Inferior parietal cortex (tissue), 1 donor: ENCODE measurements around the gene ZNF592.

Experiments used
- DNase-seq: peaks from one replicate; pipeline ENCODE4 v3.0.0-alpha.2; 2016; ENCODE audit errors: extremely low spot score

Gene ZNF592

GRCh38 chr15:84810073-84810840 is 61.9 kb downstream of the ZNF592 start:
- DNase-seq: no peak

DNA sequence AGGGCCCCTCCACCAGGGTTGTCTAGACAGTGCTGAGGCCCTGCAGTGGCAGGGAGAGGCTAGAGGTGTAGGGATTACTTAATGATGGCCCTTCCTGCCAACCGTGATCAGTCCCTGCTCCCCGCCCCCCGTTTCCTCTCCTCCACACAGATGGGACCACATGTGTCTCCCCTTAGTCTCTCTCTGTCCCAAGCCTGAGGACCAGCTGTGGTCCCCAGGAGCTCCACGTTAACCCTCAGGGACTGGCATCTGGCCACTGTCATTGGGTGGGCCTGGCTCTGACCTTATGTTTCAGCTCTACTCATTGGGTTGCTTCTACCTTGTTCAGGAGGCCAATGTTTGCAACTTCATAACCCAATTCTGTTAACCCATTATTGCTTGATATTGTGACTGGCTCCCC is 62.8 kb downstream of the ZNF592 start:
- no peak for DNase-seq

GRCh38 chr15:84811828-84812227 is 63.4 kb downstream of the ZNF592 start:
- no peak for DNase-seq

- DNase-seq: no peak
Measured at GRCh38 chr15:84812842-84813241, 64.5 kb downstream of the ZNF592 start.

GRCh38 chr15:84813435-84813834 is 65.0 kb downstream of the ZNF592 start:
- DNase-seq: no peak

- no peak for DNase-seq
Measured at GRCh38 chr15:84813931-84814330, 65.5 kb downstream of the ZNF592 start.

GRCh38 chr15:84814916-84815315 is 66.5 kb downstream of the ZNF592 start:
- DNase-seq: no peak

DNA sequence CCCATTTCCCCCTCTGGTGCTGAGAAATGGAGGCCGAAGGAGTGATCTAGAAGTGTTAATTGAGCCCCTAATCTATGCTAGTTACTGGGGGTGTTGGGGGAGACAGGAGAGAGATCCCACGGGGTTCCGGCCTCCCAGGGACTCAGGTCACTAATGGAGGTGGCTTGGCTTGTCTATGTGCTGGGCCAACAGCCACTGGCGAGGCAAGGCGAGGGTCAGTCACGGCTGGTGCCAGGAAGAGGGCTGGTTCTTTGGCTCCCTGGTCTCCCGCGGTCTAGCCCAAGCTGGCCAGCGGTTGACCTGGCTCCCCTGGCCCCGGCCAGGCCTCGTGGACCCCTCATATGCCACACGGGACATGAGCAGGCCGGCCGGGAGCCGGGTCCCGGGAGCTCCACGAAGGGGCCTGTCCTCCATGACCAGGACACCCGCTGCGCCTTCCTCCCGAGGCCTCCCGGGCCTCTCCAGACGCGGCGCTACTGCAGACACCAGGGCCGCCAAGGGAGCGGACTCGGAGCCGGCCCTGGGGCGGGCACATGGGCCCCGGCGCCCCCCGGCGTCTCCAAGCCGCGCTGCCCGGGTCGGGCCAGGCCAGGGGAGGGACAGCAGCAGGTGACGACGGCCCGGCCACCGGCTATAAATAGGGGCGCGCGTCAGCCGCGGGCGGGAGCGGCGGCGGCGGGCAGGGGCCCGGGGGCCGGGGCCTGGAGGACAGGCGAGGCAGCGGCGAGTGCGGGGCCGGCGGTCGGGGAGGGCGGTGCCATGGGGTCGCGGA is 68.5 kb downstream of the ZNF592 start, which contains the start of gene ALPK3:
Gene ALPK3 (plus strand): TSS at position 663 of the 772 bp plus-strand sequence. CDS start 97 bp downstream, at position 760.
- no peak for DNase-seq

GRCh38 chr15:84817466-84818081 is 69.2 kb downstream of the ZNF592 start:
- DNase-seq: no peak

DNA sequence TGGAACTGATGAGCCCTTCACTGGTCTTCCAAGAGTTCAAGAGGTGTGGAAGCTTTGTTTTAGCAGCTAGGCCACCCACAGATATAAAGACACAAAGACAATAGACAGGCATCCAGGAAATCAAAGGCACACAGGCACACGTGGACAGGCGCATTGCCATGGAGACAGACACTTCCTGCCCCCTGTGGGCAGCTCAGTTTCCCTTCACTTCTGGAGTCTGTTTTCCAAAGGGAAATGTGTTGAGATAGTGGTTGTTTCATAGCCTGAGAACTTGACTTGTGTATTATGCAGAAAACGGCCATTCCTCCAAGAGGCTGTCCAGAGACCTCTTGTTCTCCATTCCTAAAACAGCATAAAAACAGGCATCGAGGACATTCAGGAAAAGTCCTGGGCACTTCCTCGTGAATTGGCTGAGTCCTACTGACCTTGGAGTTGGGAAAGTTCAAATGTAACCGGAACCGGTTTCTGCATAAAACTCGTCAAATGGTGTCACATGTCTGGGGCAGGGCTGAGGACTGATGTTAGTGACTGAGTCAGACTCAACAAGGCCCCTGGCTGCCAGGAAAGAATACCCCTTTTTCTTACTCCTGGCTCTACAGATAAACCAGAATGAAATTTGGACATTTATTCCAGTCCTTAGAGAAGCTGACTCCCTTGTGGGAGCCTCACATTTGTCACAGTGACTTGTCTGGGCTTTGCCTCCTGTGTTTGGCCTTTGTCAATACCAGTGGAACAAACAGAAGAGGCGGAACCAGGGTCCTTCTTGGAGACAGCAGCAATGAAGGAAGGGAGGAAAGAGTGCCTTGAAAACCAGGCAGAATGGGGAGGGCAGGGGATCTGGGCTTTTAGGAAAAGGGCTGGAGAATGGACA is 70.1 kb downstream of the ZNF592 start:
- no peak for DNase-seq

- no peak for DNase-seq
Measured at GRCh38 chr15:84819291-84819768, 70.9 kb downstream of the ZNF592 start.

DNA sequence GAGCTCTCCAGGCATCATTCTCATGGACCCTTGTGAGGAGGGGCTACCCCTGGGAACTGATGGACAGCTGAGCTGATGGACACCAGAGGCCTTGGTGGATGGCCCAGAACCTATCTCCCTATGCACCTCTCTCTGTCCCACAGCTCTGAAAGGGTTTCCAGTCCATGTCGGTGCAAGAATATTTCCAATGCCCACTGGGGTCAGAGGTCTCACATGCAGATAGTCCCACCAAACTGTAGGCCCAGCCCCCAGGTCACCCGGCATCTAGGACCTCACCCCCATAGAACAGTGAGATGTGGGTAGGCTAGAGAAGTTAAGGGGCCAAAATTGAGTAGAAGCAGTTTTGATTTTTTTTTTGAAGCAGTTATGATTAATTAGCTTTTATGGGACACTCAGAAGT is 71.4 kb downstream of the ZNF592 start:
- DNase-seq: no peak

DNA sequence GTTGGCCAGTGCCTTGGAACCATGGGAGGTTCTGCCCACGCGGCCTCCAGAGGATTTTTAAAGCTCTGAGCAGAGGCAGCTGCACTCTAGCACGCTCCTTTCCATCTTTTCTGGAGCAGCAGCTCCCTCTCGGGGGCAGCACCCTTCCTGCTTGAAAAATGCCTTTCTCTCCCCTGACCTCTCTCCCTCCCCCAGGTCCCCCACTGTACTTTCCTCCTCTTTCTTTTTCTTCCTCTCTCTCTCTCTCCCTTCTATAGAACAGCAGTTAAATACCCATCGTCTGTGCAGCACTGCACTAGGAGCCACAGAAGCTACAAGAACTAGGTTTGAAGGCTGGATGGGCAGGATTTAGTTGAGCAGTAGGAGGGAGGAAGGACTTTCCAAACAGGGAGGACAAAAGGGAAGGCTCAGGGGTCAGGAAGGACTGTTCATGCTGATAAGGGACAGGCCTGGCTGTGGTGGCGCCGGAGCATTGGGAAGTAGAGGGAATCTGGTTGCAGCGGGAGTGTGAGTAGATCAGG is 73.2 kb downstream of the ZNF592 start:
- DNase-seq: no peak

DNA sequence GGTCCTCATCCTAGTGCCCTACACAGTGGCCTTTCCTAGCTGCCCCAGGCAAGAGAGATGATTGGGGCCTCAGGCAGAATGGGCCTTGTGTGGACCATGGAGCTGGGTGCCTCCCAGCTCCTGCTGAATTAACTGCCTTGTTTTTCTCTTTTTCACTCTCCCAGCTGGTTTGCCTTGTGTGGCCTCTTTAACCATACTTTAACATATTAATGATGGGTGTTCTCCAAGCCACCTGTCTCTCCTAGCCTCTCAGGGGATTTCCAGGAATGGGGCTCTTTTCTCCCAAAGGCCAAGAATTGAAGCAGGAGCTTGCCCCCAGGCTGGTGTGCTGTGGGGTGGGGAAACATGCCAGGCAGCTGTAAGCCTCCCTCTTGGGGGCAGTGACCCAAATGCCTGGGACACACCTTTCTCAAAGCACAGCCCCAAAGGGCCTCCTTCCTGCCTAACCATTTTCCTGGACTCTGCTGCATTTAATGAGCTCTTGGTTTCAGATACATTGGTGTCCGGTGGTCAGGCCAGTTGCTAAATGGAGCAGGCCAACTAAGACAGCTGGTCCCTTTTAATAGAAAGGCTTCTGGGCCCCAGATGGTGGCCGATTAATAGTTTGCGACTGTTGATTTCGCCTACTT is 74.4 kb downstream of the ZNF592 start:
- DNase-seq: no peak

- no peak for DNase-seq
Measured at GRCh38 chr15:84823282-84823878, 75.0 kb downstream of the ZNF592 start.

GRCh38 chr15:84824260-84825007 is 76.0 kb downstream of the ZNF592 start:
- peak; percentile 53 for DNase-seq

- DNase-seq: no peak
Measured at GRCh38 chr15:84826369-84826823, 78.0 kb downstream of the ZNF592 start.

DNA sequence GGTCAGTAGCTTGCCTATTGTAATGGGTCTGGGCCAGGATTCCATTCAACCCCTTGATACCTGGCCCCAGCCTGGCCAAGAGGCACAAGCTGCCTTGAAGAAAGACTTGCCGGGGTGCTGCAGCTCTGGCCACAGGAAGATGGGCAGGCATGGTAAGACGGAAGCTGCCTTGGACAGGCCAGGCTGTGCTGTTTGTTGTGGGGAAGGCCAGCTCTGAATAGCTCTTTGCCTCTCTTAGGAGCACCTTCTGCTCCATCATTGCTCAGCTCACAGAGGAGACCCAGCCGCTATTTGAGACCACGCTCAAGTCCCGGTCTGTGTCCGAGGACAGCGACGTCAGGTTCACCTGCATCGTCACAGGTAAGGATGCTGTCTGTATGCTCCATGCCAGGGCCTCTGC is 78.9 kb downstream of the ZNF592 start:
- no peak for DNase-seq

DNA sequence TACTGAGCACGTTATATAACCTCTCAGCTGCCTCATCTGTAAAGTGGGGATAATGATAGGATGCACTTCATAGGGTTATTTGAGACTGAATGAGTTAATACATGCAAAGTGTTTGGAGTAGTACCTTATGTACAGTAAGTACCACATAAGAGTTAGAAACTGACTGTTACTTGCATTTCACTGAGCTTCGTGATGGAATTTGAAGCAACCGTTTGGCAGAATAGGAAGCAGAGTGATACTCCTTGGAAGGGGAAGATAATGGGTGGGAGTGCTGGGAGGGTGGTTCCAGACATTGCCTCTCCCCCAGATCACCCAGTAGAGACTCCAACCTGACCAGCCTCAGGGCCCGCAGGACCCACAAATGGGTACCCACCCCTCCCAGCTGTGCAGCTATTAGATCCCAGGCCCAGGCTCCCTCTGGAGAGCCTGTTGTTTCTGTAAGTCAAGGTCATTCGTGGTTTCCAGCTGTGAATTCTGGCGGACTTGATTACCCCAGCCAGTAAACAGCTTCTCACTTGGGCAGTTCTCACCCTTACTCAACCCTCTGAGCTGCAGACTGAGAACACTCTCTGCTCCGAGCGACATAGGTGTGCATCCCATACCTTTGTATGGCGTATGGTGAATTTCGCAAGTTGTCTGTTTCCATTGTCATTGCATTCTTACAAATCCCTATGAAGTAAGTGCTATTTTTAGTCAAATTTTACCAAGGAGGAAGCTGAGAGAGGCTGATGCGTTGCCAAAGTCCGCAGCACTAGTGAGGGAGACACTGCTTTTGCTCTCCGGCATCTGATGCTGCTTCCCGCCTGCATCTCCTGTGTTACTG is 79.9 kb downstream of the ZNF592 start:
- DNase-seq: no peak
